Hepatocyte (in vitro differentiated cells): ENCODE data around the gene DRAXIN. TPM values are rescaled to one million over a fixed set of nuclear protein-coding genes. Genes with fewer than 3 reads are reported as not detected.

Source experiments
- DNase-seq: peaks from one replicate; pipeline ENCODE4 v3.0.0-alpha.2; 2016; ENCODE audit warnings: low spot score
- H2AFZ ChIP-seq: fragments of 200-600 bp; sonication (generic); 2 replicates; pipeline ENCODE4 v1.6.0; 2016; ENCODE audit warnings: antibody characterized with exemption, mild to moderate bottlenecking
- H3K27ac ChIP-seq: fragments of 200-600 bp; sonication (generic); 2 replicates; pipeline ENCODE4 v1.5.1; 2016; ENCODE audit warnings: mild to moderate bottlenecking
- H3K27me3 ChIP-seq: fragments of 200-600 bp; sonication (generic); 2 replicates; pipeline ENCODE4 v1.6.1; 2016
- H3K36me3 ChIP-seq: fragments of 200-600 bp; sonication (generic); replicated peaks from 2 replicates; pipeline ENCODE4 v1.5.1; 2016; ENCODE audit warnings: low read depth; ENCODE audit not compliant: insufficient read depth
- H3K4me1 ChIP-seq: fragments of 200-600 bp; sonication (generic); 2 replicates; pipeline ENCODE4 v1.5.1; 2016; ENCODE audit warnings: mild to moderate bottlenecking, moderate library complexity; ENCODE audit not compliant: insufficient read depth
- H3K4me2 ChIP-seq: fragments of 200-600 bp; sonication (generic); 2 replicates; pipeline ENCODE4 v1.6.0; 2016
- H3K4me3 ChIP-seq: fragments of 200-600 bp; sonication (generic); 2 replicates; pipeline ENCODE4 v1.5.1; 2016; ENCODE audit warnings: mild to moderate bottlenecking
- H3K79me2 ChIP-seq: fragments of 200-600 bp; sonication (generic); 2 replicates; pipeline ENCODE4 v1.6.0; 2017; ENCODE audit warnings: mild to moderate bottlenecking
- H3K9me2 ChIP-seq: fragments of 200-600 bp; sonication (generic); replicated peaks from 2 replicates; pipeline ENCODE4 v1.6.0; 2017; ENCODE audit warnings: mild to moderate bottlenecking; ENCODE audit not compliant: insufficient read depth
- H3K9me3 ChIP-seq: fragments of 200-600 bp; sonication (generic); 2 replicates; pipeline ENCODE4 v1.5.1; 2016; ENCODE audit warnings: low read depth, mild to moderate bottlenecking
- H4K20me1 ChIP-seq: fragments of 200-600 bp; sonication (generic); 2 replicates; pipeline ENCODE4 v1.6.0; 2016; ENCODE audit warnings: mild to moderate bottlenecking; ENCODE audit not compliant: insufficient read depth, poor library complexity, severe bottlenecking
- EZH2 ChIP-seq: fragments of 200-600 bp; sonication (generic); IDR thresholded peaks from 2 replicates; pipeline ENCODE4 v1.6.1; 2016; ENCODE audit warnings: antibody characterized with exemption, mild to moderate bottlenecking, borderline replicate concordance
- EZH2phosphoT487 ChIP-seq: fragments of 200-600 bp; sonication (generic); IDR thresholded peaks from one replicate; pipeline ENCODE4 v1.6.1; 2018; ENCODE audit warnings: antibody characterized with exemption, mild to moderate bottlenecking, low read depth, moderate library complexity; ENCODE audit not compliant: unreplicated experiment, severe bottlenecking
- WGBS: methylation state at CpG from one replicate; pipeline ENCODE4 v1.1.6; 2016; ENCODE audit warnings: low lambda C conversion rate; ENCODE audit errors: missing lambda C conversion rate; 5-methylcytosine and 5-hydroxymethylcytosine counted together
- polyA plus RNA-seq: library from polyadenylated mRNA; unstranded; fragments of >200 nt; fragmentation: Nextera tagmentation; extraction: Ambion mirVana; gene quantifications from 2 replicates; pipeline ENCODE4 v1.2.1, GENCODE V29; 2016
- total RNA-seq: library from RNA; depleted of rRNA; stranded (reverse); fragments of >200 nt; gene quantifications from 2 replicates; pipeline ENCODE4 v1.2.3, GENCODE V29; 2014
- TF ChIP-seq, protein P1 (sequence below): fragments of 200-600 bp; sonication (generic); IDR thresholded peaks from 2 replicates; pipeline ENCODE4 v1.5.1; 2016; ENCODE audit warnings: antibody characterized with exemption, mild to moderate bottlenecking; ENCODE audit not compliant: poor library complexity

The DRAXIN gene
- total and polyA plus RNA-seq, 2 experiments from 2014 or later, result 0.60 TPM; not detected in 1

DNA sequence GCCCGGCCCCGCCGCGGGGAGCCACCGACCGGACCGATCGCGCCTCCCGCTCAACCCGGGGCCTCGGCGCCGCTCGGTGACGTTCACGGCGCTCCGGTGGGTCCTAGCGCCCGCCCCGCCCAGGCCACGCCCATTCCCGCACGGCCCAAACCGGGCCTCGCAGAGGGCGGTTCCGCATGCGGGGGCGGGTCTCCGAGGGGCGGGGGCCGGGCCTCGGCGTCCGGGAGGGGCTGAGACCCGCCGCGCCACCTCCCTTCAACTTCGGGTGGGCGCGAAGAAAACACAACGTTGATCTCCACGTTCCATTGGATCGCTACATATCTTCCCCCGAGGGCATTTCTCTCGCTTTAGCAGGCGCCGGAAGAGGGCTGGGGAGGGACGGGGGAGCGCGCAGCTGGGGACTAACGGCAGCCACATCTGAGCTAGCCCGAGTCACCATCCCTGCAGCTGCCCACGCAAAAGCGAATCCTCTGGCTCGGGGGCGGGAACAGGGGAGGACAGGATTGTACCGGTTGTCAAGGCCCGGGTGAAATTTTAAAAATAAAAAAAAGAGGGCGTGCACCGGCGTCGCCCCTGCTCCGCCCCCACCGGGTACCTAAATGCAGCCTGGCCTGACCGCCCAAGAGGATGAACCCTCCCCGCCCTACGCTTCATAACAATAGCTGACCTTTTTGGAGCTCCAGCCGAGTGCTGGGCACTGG is 10.3 kb upstream of the DRAXIN start, which contains the start of gene MAD2L2:
Gene MAD2L2 (minus strand): TSS at position 78 of the 701 bp plus-strand sequence. CDS start 547 bp downstream, outside the sequence.
- Histone ChIP-seq H2AFZ (peak within 1 kb of the TSS; percentile 94), H3K9me2 (no peaks in the 10 kb centered on the region), H3K9me3 (no peaks in the 10 kb centered on the region)

DNA sequence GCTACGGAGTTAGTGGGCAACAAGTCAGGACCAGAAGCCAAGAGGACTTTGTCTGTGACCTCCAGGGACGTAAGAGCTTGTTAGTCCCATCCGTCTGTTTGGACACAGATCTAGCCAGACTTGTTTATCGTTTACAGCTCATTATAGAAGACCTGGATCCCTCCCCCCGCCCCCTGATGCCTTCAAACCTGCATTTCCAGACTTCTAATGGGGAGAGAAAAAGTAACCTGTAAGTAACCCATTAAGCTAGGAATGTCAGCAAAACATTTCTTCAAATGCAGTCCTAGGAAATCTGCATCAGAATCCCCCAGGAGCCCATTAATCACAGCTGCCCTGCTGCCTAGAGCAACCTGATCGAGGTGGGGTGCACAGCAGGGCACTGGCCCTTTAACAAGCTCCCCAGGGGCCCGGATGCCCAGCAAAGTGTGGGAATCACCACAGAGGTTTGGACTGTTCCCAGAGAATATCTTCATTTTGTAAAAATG is 9.2 kb upstream of the DRAXIN start:
- Histone ChIP-seq H3K36me3 (no peaks in the 10 kb centered on the region), H3K9me2 (no peaks in the 10 kb centered on the region), H3K9me3 (no peaks in the 10 kb centered on the region), H3K4me3 (no peak overlapping the region), H3K79me2 (peaks cover 3% of the 10 kb centered on the region), H3K27ac (no peak overlapping the region), H3K4me1 (peaks cover 7% of the 10 kb centered on the region), H2AFZ (no peak overlapping the region), H4K20me1 (no peaks in the 10 kb centered on the region), H3K27me3 (peaks cover 7% of the 10 kb centered on the region), H3K4me2 (peak overlapping the region; percentile 98)
- WGBS, result 20% methylated on average over 7 of the region's 7 CpGs
- no peak for DNase-seq
- TF ChIP-seq, protein P1, sequence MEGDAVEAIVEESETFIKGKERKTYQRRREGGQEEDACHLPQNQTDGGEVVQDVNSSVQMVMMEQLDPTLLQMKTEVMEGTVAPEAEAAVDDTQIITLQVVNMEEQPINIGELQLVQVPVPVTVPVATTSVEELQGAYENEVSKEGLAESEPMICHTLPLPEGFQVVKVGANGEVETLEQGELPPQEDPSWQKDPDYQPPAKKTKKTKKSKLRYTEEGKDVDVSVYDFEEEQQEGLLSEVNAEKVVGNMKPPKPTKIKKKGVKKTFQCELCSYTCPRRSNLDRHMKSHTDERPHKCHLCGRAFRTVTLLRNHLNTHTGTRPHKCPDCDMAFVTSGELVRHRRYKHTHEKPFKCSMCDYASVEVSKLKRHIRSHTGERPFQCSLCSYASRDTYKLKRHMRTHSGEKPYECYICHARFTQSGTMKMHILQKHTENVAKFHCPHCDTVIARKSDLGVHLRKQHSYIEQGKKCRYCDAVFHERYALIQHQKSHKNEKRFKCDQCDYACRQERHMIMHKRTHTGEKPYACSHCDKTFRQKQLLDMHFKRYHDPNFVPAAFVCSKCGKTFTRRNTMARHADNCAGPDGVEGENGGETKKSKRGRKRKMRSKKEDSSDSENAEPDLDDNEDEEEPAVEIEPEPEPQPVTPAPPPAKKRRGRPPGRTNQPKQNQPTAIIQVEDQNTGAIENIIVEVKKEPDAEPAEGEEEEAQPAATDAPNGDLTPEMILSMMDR, result no peak
- TF ChIP-seq EZH2 (no peak), EZH2phosphoT487 (no peak)

More for the DNA sequence above, 10.3 kb upstream of the DRAXIN start, which contains the start of gene MAD2L2:
- Histone ChIP-seq H3K36me3 (no peaks in the 10 kb centered on the region), H3K27me3 (peaks cover 7% of the 10 kb centered on the region), H4K20me1 (no peaks in the 10 kb centered on the region), H3K4me2 (peak within 1 kb of the TSS; percentile 98), H3K4me1 (peaks cover 7% of the 10 kb centered on the region), H3K4me3 (peak within 1 kb of the TSS; percentile 98), H3K27ac (peak within 1 kb of the TSS; percentile 74), H3K79me2 (peaks cover 3% of the 10 kb centered on the region)
- peak; percentile 92 for DNase-seq
- no peak for TF ChIP-seq EZH2
- TF ChIP-seq EZH2phosphoT487, result no peak
- TF ChIP-seq, protein P1, result no peak
- WGBS, result under 1% methylated on average over 67 of the region's 71 CpGs

DNA sequence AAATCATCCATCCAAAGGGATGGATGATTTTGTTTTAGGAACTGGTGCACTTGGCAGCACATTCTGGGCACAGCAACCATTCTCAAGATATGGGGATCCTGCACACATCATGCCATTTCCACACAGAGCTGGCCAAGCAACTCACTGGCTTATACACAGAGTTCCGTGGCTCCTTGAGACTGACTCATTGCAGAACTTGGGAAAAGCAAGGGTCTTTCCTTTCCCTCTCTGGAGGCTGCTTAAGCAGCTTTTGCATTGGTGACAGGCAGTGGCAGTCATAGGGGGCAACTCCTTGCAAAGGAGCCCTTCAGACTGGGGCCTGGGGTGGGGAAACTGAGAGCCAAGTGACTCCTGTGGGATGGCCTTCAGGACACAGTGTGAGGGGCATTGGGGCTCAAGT is 8.7 kb upstream of the DRAXIN start:
- no peak overlapping the region for H3K4me2 ChIP-seq
- TF ChIP-seq, protein P1, result no peak
- TF ChIP-seq EZH2 (no peak), EZH2phosphoT487 (no peak)
- 32% methylated on average over 1 of the region's 1 CpG for WGBS

More for the DNA sequence above, 8.7 kb upstream of the DRAXIN start:
- no peak overlapping the region for H3K4me3 ChIP-seq
- H3K9me3 ChIP-seq, result no peaks in the 10 kb centered on the region
- DNase-seq, result no peak
- H3K27ac ChIP-seq, result no peak overlapping the region
- no peaks in the 10 kb centered on the region for H4K20me1 ChIP-seq
- H3K27me3 ChIP-seq, result peaks cover 7% of the 10 kb centered on the region
- peaks cover 7% of the 10 kb centered on the region for H3K4me1 ChIP-seq
- H3K36me3 ChIP-seq, result no peaks in the 10 kb centered on the region
- H3K9me2 ChIP-seq, result no peaks in the 10 kb centered on the region
- no peak overlapping the region for H2AFZ ChIP-seq
- peaks cover 3% of the 10 kb centered on the region for H3K79me2 ChIP-seq
